Fibroblast of mammary gland (primary cell): ENCODE results near the gene GPR160.

Experiments
- DNase-seq: peaks from one replicate; pipeline ENCODE4 v3.0.0-alpha.2; 2010; ENCODE audit warnings: low read depth
- H3K4me3 ChIP-seq: 2 replicates; pipeline ENCODE4 v1.5.1; 2011; ENCODE audit warnings: low read depth, mild to moderate bottlenecking, low read length, moderate library complexity; ENCODE audit not compliant: control insufficient read depth
- CTCF ChIP-seq: conservative IDR thresholded peaks from 2 replicates; pipeline ENCODE4 v1.5.1; 2011; ENCODE audit warnings: low read depth, low read length, inconsistent platforms; ENCODE audit not compliant: control insufficient read depth, insufficient read depth

GPR160 gene

GRCh38 chr3:170058127-170058526 lies 20.3 kb downstream of the GPR160 start:
- DNase-seq = no peak
- TF ChIP-seq CTCF = no peak
- H3K4me3 ChIP-seq = no peak overlapping the region

GRCh38 chr3:170059447-170059846 lies 21.7 kb downstream of the GPR160 start:
- DNase-seq = no peak
- TF ChIP-seq CTCF = no peak
- H3K4me3 ChIP-seq = no peak overlapping the region

- no peak for DNase-seq
- no peak for TF ChIP-seq CTCF
- H3K4me3 ChIP-seq = no peak overlapping the region
These were observed 24.3 kb downstream of the GPR160 start for GRCh38 chr3:170062068-170062467.

GRCh38 chr3:170062769-170063168 lies 25.0 kb downstream of the GPR160 start:
- no peak for DNase-seq
- no peak overlapping the region for H3K4me3 ChIP-seq
- no peak for TF ChIP-seq CTCF

GRCh38 chr3:170063691-170064090 lies 25.9 kb downstream of the GPR160 start:
- DNase-seq = no peak
- TF ChIP-seq CTCF = no peak
- no peak overlapping the region for H3K4me3 ChIP-seq

GRCh38 chr3:170064108-170064507 lies 26.3 kb downstream of the GPR160 start:
- TF ChIP-seq CTCF = no peak
- H3K4me3 ChIP-seq = no peak overlapping the region
- DNase-seq = no peak

- no peak for TF ChIP-seq CTCF
- no peak for DNase-seq
These were observed 37.8 kb downstream of the GPR160 start for GRCh38 chr3:170075441-170076091.

More at GRCh38 chr3:170075441-170076091, 37.8 kb downstream of the GPR160 start:
- no peak overlapping the region for H3K4me3 ChIP-seq
